MM.1S (cell line): ENCODE data around the gene ADRA2B.

ENCODE experiments used
- DNase-seq: peaks from one replicate; pipeline ENCODE4 v3.0.0-alpha.2; 2015
- H2AFZ ChIP-seq: fragments of 300-600 bp; sonication (generic); 2 replicates; pipeline ENCODE4 v1.6.0; 2016; ENCODE audit warnings: antibody characterized with exemption, low read length
- H3F3A ChIP-seq: fragments of 300-600 bp; sonication (generic); 2 replicates; pipeline ENCODE4 v1.6.1; 2016; ENCODE audit warnings: mild to moderate bottlenecking, antibody characterized with exemption, low read length, moderate library complexity, mixed read lengths; ENCODE audit not compliant: insufficient read depth
- H3K27ac ChIP-seq: fragments of 300-600 bp; sonication (generic); 2 replicates; pipeline ENCODE4 v1.5.1; 2016; ENCODE audit warnings: mild to moderate bottlenecking, low read length
- H3K27me3 ChIP-seq: fragments of 300-600 bp; sonication (generic); replicated peaks from 2 replicates; pipeline ENCODE4 v1.6.0; 2016; ENCODE audit warnings: low read length; ENCODE audit not compliant: insufficient read depth
- H3K36me3 ChIP-seq: fragments of 300-600 bp; sonication (generic); replicated peaks from 2 replicates; pipeline ENCODE4 v1.6.1; 2016; ENCODE audit warnings: mild to moderate bottlenecking, low read length, mixed read lengths; ENCODE audit not compliant: insufficient read depth
- H3K4me1 ChIP-seq: fragments of 300-600 bp; sonication (generic); 2 replicates; pipeline ENCODE4 v1.6.1; 2016; ENCODE audit warnings: low read length, mixed read lengths
- H3K4me2 ChIP-seq: fragments of 300-600 bp; sonication (generic); 2 replicates; pipeline ENCODE4 v1.6.0; 2016; ENCODE audit warnings: low read depth, low read length
- H3K4me3 ChIP-seq: fragments of 300-600 bp; sonication (generic); 2 replicates; pipeline ENCODE4 v1.5.1; 2016; ENCODE audit warnings: low read length, mixed read lengths
- H3K79me2 ChIP-seq: fragments of 300-600 bp; sonication (generic); 2 replicates; pipeline ENCODE4 v1.6.1; 2016; ENCODE audit warnings: mixed run types, low read length, mixed read lengths
- H3K9ac ChIP-seq: fragments of 300-600 bp; sonication (generic); 2 replicates; pipeline ENCODE4 v1.6.1; 2016; ENCODE audit warnings: low read length, mixed read lengths
- H3K9me2 ChIP-seq: fragments of 300-600 bp; sonication (generic); replicated peaks from 2 replicates; pipeline ENCODE4 v1.6.1; 2016; ENCODE audit warnings: mild to moderate bottlenecking, low read length, mixed read lengths; ENCODE audit not compliant: insufficient read depth
- H3K9me3 ChIP-seq: fragments of 300-600 bp; sonication (generic); replicated peaks from 2 replicates; pipeline ENCODE4 v1.6.1; 2016; ENCODE audit warnings: mild to moderate bottlenecking, low read length, mixed read lengths; ENCODE audit not compliant: insufficient read depth
- H4K20me1 ChIP-seq: fragments of 300-600 bp; sonication (generic); 2 replicates; pipeline ENCODE4 v1.6.1; 2016; ENCODE audit warnings: mild to moderate bottlenecking, low read length, moderate library complexity, mixed read lengths; ENCODE audit not compliant: insufficient read depth
- EZH2 ChIP-seq: fragments of 300-600 bp; sonication (generic); optimal IDR thresholded peaks from 2 replicates; pipeline ENCODE3; 2017; ENCODE audit warnings: low read depth, mild to moderate bottlenecking, antibody characterized with exemption, low read length, mixed read lengths
- EZH2phosphoT487 ChIP-seq: fragments of 300-600 bp; sonication (generic); IDR thresholded peaks from 2 replicates; pipeline ENCODE4 v1.6.1; 2018; ENCODE audit warnings: antibody characterized with exemption, low read length
- TF ChIP-seq, protein P1 (sequence below): fragments of 300-600 bp; sonication (generic); IDR thresholded peaks from 2 replicates; pipeline ENCODE4 v1.5.1; 2016; ENCODE audit warnings: antibody characterized with exemption, low read length, mixed read lengths

Gene ADRA2B

DNA sequence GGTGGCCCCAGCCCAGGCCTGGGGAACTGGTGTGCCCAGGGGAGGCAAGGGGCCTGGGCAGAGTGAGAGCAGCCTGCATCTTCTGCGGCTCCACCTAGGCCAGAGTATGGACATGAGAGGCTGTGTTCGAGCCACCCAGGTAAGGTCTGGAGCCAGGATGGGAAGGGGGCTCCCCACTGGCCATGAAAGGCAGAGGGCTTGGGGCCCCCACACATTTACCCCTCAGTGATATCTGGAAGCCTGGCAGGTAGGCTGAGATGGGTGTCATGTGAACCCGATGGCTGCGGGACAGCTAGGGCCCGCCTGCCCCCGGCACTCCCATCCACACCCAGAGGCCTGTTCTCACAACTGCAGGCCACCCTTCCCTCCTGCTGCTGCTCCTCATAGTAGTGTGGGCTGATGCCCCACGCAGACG is 13.2 kb downstream of the ADRA2B start:
- H2AFZ ChIP-seq: no peak overlapping the region
- H3K9ac ChIP-seq: no peak overlapping the region
- H3K27me3 ChIP-seq: peaks cover 11% of the 10 kb centered on the region; the same call in 1 of the 2 replicates
- H3K4me2 ChIP-seq: no peak overlapping the region
- H3K9me3 ChIP-seq: no peaks in the 10 kb centered on the region
- no peaks in the 10 kb centered on the region for H3K79me2 ChIP-seq
- no peak overlapping the region for H3K4me3 ChIP-seq
- no peaks in the 10 kb centered on the region for H3F3A ChIP-seq
- H3K9me2 ChIP-seq: no peaks in the 10 kb centered on the region
- H3K27ac ChIP-seq: no peak overlapping the region
- no peaks in the 10 kb centered on the region for H3K36me3 ChIP-seq
- no peaks in the 10 kb centered on the region for H3K4me1 ChIP-seq
- TF ChIP-seq, protein P1, sequence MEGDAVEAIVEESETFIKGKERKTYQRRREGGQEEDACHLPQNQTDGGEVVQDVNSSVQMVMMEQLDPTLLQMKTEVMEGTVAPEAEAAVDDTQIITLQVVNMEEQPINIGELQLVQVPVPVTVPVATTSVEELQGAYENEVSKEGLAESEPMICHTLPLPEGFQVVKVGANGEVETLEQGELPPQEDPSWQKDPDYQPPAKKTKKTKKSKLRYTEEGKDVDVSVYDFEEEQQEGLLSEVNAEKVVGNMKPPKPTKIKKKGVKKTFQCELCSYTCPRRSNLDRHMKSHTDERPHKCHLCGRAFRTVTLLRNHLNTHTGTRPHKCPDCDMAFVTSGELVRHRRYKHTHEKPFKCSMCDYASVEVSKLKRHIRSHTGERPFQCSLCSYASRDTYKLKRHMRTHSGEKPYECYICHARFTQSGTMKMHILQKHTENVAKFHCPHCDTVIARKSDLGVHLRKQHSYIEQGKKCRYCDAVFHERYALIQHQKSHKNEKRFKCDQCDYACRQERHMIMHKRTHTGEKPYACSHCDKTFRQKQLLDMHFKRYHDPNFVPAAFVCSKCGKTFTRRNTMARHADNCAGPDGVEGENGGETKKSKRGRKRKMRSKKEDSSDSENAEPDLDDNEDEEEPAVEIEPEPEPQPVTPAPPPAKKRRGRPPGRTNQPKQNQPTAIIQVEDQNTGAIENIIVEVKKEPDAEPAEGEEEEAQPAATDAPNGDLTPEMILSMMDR: no peak
- TF ChIP-seq EZH2phosphoT487: no peak
- TF ChIP-seq EZH2: no peak
- no peaks in the 10 kb centered on the region for H4K20me1 ChIP-seq
- no peak for DNase-seq

DNA sequence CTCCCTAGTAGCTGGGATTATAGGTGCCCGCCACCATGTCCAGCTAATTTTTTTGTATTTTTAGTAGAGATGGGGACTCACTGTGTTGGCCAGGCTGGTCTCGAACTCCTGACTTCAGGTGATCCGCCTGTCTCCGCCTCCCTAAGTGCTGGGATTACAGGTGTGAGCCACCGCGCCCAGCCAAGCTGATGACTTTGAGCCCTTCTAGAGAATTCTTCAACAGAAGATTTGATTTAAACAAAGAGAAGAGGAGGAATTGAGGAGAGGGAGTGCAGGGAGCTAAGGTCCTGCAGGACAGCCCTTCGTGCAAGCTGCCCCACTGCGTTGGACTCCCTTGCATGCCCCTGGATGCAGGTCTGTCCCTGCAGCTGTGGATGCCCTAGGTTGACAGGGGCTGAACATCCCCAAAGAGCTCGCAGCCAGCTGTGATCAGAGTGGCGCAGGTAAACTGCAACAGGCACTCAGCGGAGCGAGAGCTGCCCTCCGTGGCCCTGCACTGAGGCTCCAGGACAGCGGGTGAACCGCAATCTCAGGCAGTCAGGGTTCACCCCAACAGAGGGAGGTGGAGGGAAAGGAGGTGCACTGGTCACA is 13.7 kb downstream of the ADRA2B start:
- no peaks in the 10 kb centered on the region for H3K36me3 ChIP-seq
- DNase-seq: no peak
- H3K79me2 ChIP-seq: no peaks in the 10 kb centered on the region
- H3K27me3 ChIP-seq: peaks cover 7% of the 10 kb centered on the region; the same call in 1 of the 2 replicates
- H3K9me3 ChIP-seq: no peaks in the 10 kb centered on the region
- H3F3A ChIP-seq: no peaks in the 10 kb centered on the region
- H3K9me2 ChIP-seq: no peaks in the 10 kb centered on the region
- TF ChIP-seq EZH2phosphoT487: no peak
- TF ChIP-seq EZH2: no peak
- TF ChIP-seq, protein P1: no peak
- no peak overlapping the region for H3K4me3 ChIP-seq
- H3K27ac ChIP-seq: no peak overlapping the region
- H3K4me2 ChIP-seq: no peak overlapping the region
- no peaks in the 10 kb centered on the region for H4K20me1 ChIP-seq
- H2AFZ ChIP-seq: no peak overlapping the region
- no peak overlapping the region for H3K9ac ChIP-seq
- H3K4me1 ChIP-seq: no peaks in the 10 kb centered on the region

DNA sequence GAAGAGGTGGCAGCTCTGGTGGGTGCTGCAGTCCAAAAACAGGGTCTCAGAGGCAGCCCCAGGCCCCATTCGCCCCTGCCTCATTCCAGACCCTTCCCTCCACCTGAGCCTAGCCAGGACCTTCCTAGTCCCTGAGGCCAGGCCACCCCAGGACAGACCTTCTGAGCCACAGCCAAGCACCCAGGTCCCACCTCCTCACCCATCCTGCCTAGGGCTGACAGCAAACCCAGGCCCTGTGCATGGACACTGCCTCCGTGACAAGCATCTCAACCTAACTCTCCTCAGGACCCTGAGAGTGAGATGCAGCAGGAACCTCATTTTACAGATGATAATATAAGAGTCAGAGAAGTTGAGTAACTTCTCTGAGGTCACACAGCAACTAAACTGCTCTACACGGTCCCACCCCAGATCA is 15.5 kb downstream of the ADRA2B start:
- Histone ChIP-seq H3K4me3 (no peak overlapping the region), H4K20me1 (no peaks in the 10 kb centered on the region), H3K9ac (no peak overlapping the region), H3K79me2 (no peaks in the 10 kb centered on the region), H3K27me3 (no peaks in the 10 kb centered on the region; the same call in 1 of the 2 replicates), H3K9me2 (no peaks in the 10 kb centered on the region), H3F3A (no peaks in the 10 kb centered on the region), H2AFZ (no peak overlapping the region), H3K4me1 (no peaks in the 10 kb centered on the region), H3K36me3 (no peaks in the 10 kb centered on the region), H3K27ac (no peak overlapping the region), H3K4me2 (no peak overlapping the region), H3K9me3 (no peaks in the 10 kb centered on the region)
- no peak for DNase-seq
- TF ChIP-seq EZH2 (no peak), EZH2phosphoT487 (no peak)
- TF ChIP-seq, protein P1: no peak
